ENCODE data around the gene ARHGAP22.

Gene ARHGAP22

GRCh38 chr10:48412081-48412480 is 192.8 kb downstream of the ARHGAP22 start:
- DNase-seq = no peak

GRCh38 chr10:48411510-48411909 is 193.4 kb downstream of the ARHGAP22 start:
- no peak for DNase-seq

GRCh38 chr10:48410503-48410902 is 194.4 kb downstream of the ARHGAP22 start:
- no peak for DNase-seq

- DNase-seq = no peak
Observed at GRCh38 chr10:48406658-48407057, 198.2 kb downstream of the ARHGAP22 start.

GRCh38 chr10:48406204-48406603 is 198.7 kb downstream of the ARHGAP22 start:
- no peak for DNase-seq

GRCh38 chr10:48404646-48405045 is 200.2 kb downstream of the ARHGAP22 start:
- no peak for DNase-seq

- DNase-seq = no peak
Observed at GRCh38 chr10:48400850-48401220, 204.0 kb downstream of the ARHGAP22 start.

GRCh38 chr10:48400129-48400849 is 204.6 kb downstream of the ARHGAP22 start:
- DNase-seq = no peak

- DNase-seq = no peak
Observed at GRCh38 chr10:48399551-48399950, 205.3 kb downstream of the ARHGAP22 start.

GRCh38 chr10:48399056-48399541 is 205.8 kb downstream of the ARHGAP22 start:
- DNase-seq = no peak

GRCh38 chr10:48398261-48398660 is 206.6 kb downstream of the ARHGAP22 start:
- no peak for DNase-seq

Data from NCI-H510A (cell line).